ENCODE results near the gene HMGN5. TPM values are rescaled to one million over a fixed set of nuclear protein-coding genes. Genes with fewer than 3 reads are reported as not detected.

The HMGN5 gene
- total and polyA plus RNA-seq, 2 of the 4 experiments (the other 2 are of a cell fraction) = 0.72 to 3.4 TPM

DNA sequence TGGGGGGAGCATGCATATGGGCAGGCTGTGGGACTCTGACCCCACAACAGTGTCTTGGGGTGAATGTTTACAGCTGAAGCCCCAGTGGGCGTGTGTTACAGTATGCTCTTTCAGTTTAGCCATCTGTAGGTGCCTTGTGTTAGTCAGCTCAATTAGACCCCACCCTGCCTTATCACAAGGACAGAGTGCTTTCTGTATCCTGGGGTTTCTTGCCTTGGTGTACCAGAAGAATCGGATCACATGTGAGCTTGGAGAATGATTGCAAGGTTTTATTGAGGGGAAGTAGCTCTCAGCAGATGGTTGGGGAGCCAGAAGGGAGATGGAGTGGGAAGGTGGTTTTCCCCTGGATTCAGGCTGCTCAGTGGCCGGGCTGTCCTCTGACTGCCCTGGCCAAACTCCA lies 27.5 kb upstream of the HMGN5 start:
- Histone ChIP-seq H3K56ac (ENCODE audit: extremely low read depth, insufficient read depth, low read length) (no peak overlapping the region), H4K20me1 (ENCODE audit: insufficient read depth, low read length) (no peaks in the 10 kb centered on the region; the same call in 1 of the 2 replicates), H2AFZ (replicated peaks; ENCODE audit: low read length, poor library complexity) (no peak overlapping the region), H3K4ac (ENCODE audit: low read depth, low read length) (no peak overlapping the region), H3K4me1 (ENCODE audit: control insufficient read depth, insufficient read depth, low read length) (no peaks in the 10 kb centered on the region), H2BK5ac (ENCODE audit: low read depth, low read length, poor library complexity, severe bottlenecking) (no peak overlapping the region), H2BK15ac (ENCODE audit: low read depth, low read length) (no peak overlapping the region), H3K14ac (replicated peaks; ENCODE audit: low read depth, low read length) (no peak overlapping the region), H3K23ac (ENCODE audit: low read depth, low read length) (no peak overlapping the region), H3K9ac (ENCODE audit: low read depth, low read length) (no peak overlapping the region), H3K36me3 (ENCODE audit: control insufficient read depth, insufficient read depth, low read length) (no peaks in the 10 kb centered on the region), H2BK120ac (ENCODE audit: low read depth, low read length) (no peak overlapping the region), H3K9me1 (ENCODE audit: insufficient read depth, low read length) (no peaks in the 10 kb centered on the region; the same call in 1 of the 2 replicates), H2AK9ac (replicated peaks; ENCODE audit: low read depth, low read length, poor library complexity) (no peak overlapping the region), H3K4me2 (ENCODE audit: low read depth, low read length) (no peak overlapping the region), H3K4me3 (ENCODE audit: insufficient read depth, low read depth, low read length) (no peak overlapping the region), H3K27me3 (ENCODE audit: control insufficient read depth, insufficient read depth, low read length) (no peaks in the 10 kb centered on the region), H3K18ac (ENCODE audit: low read depth, low read length) (no peak overlapping the region), H4K8ac (ENCODE audit: low read depth in 2 of 2, low read length in 2 of 2) (no peak overlapping the region), H4K5ac (ENCODE audit: low read depth, low read length) (no peak overlapping the region), H2AK5ac (ENCODE audit: low read depth, low read length) (no peak overlapping the region), H4K91ac (ENCODE audit: insufficient read depth, low read depth, low read length) (no peak overlapping the region), H3K27ac (ENCODE audit: insufficient read depth, low read length) (no peak overlapping the region), H2BK20ac (ENCODE audit: low read depth, low read length) (no peak overlapping the region), H3K9me3 (ENCODE audit: control insufficient read depth, insufficient read depth, low read length) (no peaks in the 10 kb centered on the region), H3K79me1 (ENCODE audit: low read depth in 1 of 2, low read length in 2 of 2) (peaks cover 0 to 7% of the 10 kb centered on the region in 2 experiments; a peak in 1 of 4 replicates)
- POLR2A ChIA-PET (ENCODE audit: unreplicated experiment) = no interaction called here
- WGBS, 2 experiments (ENCODE audit: extremely low coverage in 2 of 2, insufficient read length in 1 of 2) = no CpG with 5 or more reads among the region's 3 CpGs
- dilution Hi-C loops (cut with HindIII; ENCODE audit: low sequenced_read_pairs, unreplicated experiment) (no loop called here), in situ Hi-C loops (cut with MboI; ENCODE audit: low sequenced_read_pairs) (no loop called here), intact Hi-C loops (cut with micrococcal nuclease) (no loop called here)
- TF ChIP-seq POLR2A (IDR thresholded peaks at IDR 0.05; ENCODE audit: low read depth, low read length) (no peak), CEBPB (IDR thresholded peaks at IDR 0.05; ENCODE audit: low read depth, low read length) (no peak), RAD21 (IDR thresholded peaks at IDR 0.05; ENCODE audit: low read length) (no peak), RFX5 (IDR thresholded peaks at IDR 0.05; ENCODE audit: low read depth, low read length) (no peak), MAFK (IDR thresholded peaks at IDR 0.05; ENCODE audit: low read depth, low read length) (no peak), FOS (IDR thresholded peaks at IDR 0.05; ENCODE audit: low read depth, low read length) (no peak), RCOR1 (IDR thresholded peaks at IDR 0.05; ENCODE audit: insufficient replicate concordance, low read length) (no peak), SMC3 (IDR thresholded peaks at IDR 0.05; ENCODE audit: low read depth, low read length) (no peak)
- TF ChIP-seq, protein P1, sequence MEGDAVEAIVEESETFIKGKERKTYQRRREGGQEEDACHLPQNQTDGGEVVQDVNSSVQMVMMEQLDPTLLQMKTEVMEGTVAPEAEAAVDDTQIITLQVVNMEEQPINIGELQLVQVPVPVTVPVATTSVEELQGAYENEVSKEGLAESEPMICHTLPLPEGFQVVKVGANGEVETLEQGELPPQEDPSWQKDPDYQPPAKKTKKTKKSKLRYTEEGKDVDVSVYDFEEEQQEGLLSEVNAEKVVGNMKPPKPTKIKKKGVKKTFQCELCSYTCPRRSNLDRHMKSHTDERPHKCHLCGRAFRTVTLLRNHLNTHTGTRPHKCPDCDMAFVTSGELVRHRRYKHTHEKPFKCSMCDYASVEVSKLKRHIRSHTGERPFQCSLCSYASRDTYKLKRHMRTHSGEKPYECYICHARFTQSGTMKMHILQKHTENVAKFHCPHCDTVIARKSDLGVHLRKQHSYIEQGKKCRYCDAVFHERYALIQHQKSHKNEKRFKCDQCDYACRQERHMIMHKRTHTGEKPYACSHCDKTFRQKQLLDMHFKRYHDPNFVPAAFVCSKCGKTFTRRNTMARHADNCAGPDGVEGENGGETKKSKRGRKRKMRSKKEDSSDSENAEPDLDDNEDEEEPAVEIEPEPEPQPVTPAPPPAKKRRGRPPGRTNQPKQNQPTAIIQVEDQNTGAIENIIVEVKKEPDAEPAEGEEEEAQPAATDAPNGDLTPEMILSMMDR (conservative IDR thresholded peaks at IDR 0.05; ENCODE audit: low read depth, low read length) = no peak
- TF ChIP-seq, protein P2, sequence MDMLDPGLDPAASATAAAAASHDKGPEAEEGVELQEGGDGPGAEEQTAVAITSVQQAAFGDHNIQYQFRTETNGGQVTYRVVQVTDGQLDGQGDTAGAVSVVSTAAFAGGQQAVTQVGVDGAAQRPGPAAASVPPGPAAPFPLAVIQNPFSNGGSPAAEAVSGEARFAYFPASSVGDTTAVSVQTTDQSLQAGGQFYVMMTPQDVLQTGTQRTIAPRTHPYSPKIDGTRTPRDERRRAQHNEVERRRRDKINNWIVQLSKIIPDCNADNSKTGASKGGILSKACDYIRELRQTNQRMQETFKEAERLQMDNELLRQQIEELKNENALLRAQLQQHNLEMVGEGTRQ (IDR thresholded peaks at IDR 0.05; ENCODE audit: low read depth, low read length) = no peak
- TF ChIP-seq, protein P3, sequence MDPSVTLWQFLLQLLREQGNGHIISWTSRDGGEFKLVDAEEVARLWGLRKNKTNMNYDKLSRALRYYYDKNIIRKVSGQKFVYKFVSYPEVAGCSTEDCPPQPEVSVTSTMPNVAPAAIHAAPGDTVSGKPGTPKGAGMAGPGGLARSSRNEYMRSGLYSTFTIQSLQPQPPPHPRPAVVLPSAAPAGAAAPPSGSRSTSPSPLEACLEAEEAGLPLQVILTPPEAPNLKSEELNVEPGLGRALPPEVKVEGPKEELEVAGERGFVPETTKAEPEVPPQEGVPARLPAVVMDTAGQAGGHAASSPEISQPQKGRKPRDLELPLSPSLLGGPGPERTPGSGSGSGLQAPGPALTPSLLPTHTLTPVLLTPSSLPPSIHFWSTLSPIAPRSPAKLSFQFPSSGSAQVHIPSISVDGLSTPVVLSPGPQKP (IDR thresholded peaks at IDR 0.05; ENCODE audit: borderline replicate concordance, low read depth, low read length) = no peak
- ATAC-seq (ENCODE audit: low read depth) (no peak), DNase-seq (no peak)
- BruUV-seq (replicated peaks) = no TSS peak
- CTCF ChIA-PET = interaction anchor here (0.8 kb wide), 1 partner anchor 14 kb away, joined by 3 read pairs; no protein-coding TSS in a partner anchor
